Choroid plexus epithelial cell (primary cell): ENCODE measurements around the gene DAW1.
"Not testable (repeated sequence)": the region's sequence is repeated elsewhere in the genome, so short reads cannot be mapped to it uniquely, and the experiment has no call there.

ENCODE experiments used
- DNase-seq: peaks from one replicate; pipeline ENCODE4 v3.0.0-alpha.2; 2010; ENCODE audit warnings: low read depth
- H3K4me3 ChIP-seq: 2 replicates; pipeline ENCODE4 v1.5.1; 2011; ENCODE audit warnings: low read depth, mild to moderate bottlenecking, control low read depth, low read length, moderate library complexity
- CTCF ChIP-seq: conservative IDR thresholded peaks from 2 replicates; pipeline ENCODE4 v1.5.1; 2011; ENCODE audit warnings: low read depth, mild to moderate bottlenecking, control low read depth, inconsistent platforms, low read length, moderate library complexity

Gene DAW1

GRCh38 chr2:227827143-227827542, 44.3 kb upstream of the DAW1 start:
- no peak for DNase-seq
- H3K4me3 ChIP-seq: no peak overlapping the region
- TF ChIP-seq CTCF: no peak

GRCh38 chr2:227828477-227828912, 42.9 kb upstream of the DAW1 start:
- TF ChIP-seq CTCF: no peak
- H3K4me3 ChIP-seq: no peak overlapping the region
- no peak for DNase-seq

GRCh38 chr2:227829337-227829736, 42.1 kb upstream of the DAW1 start:
- H3K4me3 ChIP-seq: no peak overlapping the region
- DNase-seq: no peak
- no peak for TF ChIP-seq CTCF

- DNase-seq: no peak
- no peak overlapping the region for H3K4me3 ChIP-seq
- TF ChIP-seq CTCF: no peak
Measured at GRCh38 chr2:227834423-227834822, 37.0 kb upstream of the DAW1 start.

- no peak for DNase-seq
- H3K4me3 ChIP-seq: no peak overlapping the region
- TF ChIP-seq CTCF: no peak
Measured at GRCh38 chr2:227834916-227835650, 36.3 kb upstream of the DAW1 start.

GRCh38 chr2:227839339-227840129, 31.9 kb upstream of the DAW1 start:
- H3K4me3 ChIP-seq: not testable (repeated sequence)
- DNase-seq: peak; percentile 36

GRCh38 chr2:227846831-227847230, 24.6 kb upstream of the DAW1 start:
- no peak for TF ChIP-seq CTCF
- H3K4me3 ChIP-seq: no peak overlapping the region
- no peak for DNase-seq
